ENCODE measurements around the gene BTRC. TPM values are rescaled to one million over a fixed set of nuclear protein-coding genes. Genes with fewer than 3 reads are reported as not detected.

The BTRC gene
- total and polyA plus RNA-seq, 2 donors (not counting 3 experiments of a cell fraction or from before 2014, with no cell fraction given) = 11.6 to 18.5 TPM

- Histone ChIP-seq H3K4me1 (ENCODE audit: control insufficient read depth, extremely low read depth, insufficient read depth, low read length) (no peaks in the 10 kb centered on the region), H3K4me2 (ENCODE audit: insufficient read depth, low read length) (no peak overlapping the region), H3K79me2 (ENCODE audit: control insufficient read depth, insufficient read depth, low read length) (no peaks in the 10 kb centered on the region), H3K9me3 (replicated peaks; ENCODE audit: control insufficient read depth, insufficient read depth, low read length) (no peaks in the 10 kb centered on the region), H3K27ac (ENCODE audit: insufficient read depth, low read depth, low read length) (no peak overlapping the region), H2AFZ (ENCODE audit: low read depth, low read length) (no peak overlapping the region), H3K36me3 (ENCODE audit: control insufficient read depth in 2 of 2, extremely low read depth in 1 of 2, insufficient read depth in 2 of 2, low read length in 2 of 2) (no peaks in the 10 kb centered on the region), H3K9ac (replicated peaks; ENCODE audit: extremely low read depth, insufficient read depth, low read length) (no peak overlapping the region), H3K27me3 (ENCODE audit: control insufficient read depth in 2 of 2, insufficient read depth in 2 of 2, low read length in 2 of 2) (no peaks in the 10 kb centered on the region), H3K4me3 (replicated peaks in 1 of 3; ENCODE audit: insufficient read depth in 1 of 3, low read depth in 1 of 3, low read length in 3 of 3) (no peak overlapping the region), H3K9me1 (replicated peaks; ENCODE audit: control insufficient read depth, extremely low read depth, insufficient read depth, low read length) (no peaks in the 10 kb centered on the region), H4K20me1 (replicated peaks; ENCODE audit: control insufficient read depth, extremely low read depth, insufficient read depth, low read length) (peaks cover 3% of the 10 kb centered on the region)
- POLR2A ChIA-PET = no interaction called here
- DNase-seq (ENCODE audit: low read depth, low spot score) = no peak
- dilution Hi-C loops (cut with MboI; ENCODE audit: extremely low pct_ligation_motif_present, low sequenced_read_pairs) (no loop called here), intact Hi-C loops (cut with micrococcal nuclease) (no loop called here)
- BruUV-seq (replicated peaks) = no TSS peak
- CTCF ChIA-PET = interaction anchor here (0.6 to 1.9 kb wide), 5 partner anchors 12 to 243 kb away, joined by 3 to 11 read pairs (median 4); no protein-coding TSS in a partner anchor
- no peak for TF ChIP-seq JUN (IDR thresholded peaks at IDR 0.05; ENCODE audit: borderline replicate concordance, insufficient read depth, insufficient read length, low read depth)
- TF ChIP-seq POLR2A (IDR thresholded peaks at IDR 0.05; ENCODE audit: low read depth, low read length) = no peak
- no peak for TF ChIP-seq EZH2 (IDR thresholded peaks at IDR 0.05; ENCODE audit: borderline replicate concordance, low read depth, low read length, severe bottlenecking)
- TF ChIP-seq GATA2 (IDR thresholded peaks at IDR 0.05; ENCODE audit: insufficient read depth, insufficient read length, low read depth, low read length) = no peak
- no peak for TF ChIP-seq MAX (IDR thresholded peaks at IDR 0.05; ENCODE audit: insufficient read depth, insufficient read length)
- no peak for TF ChIP-seq CTCF (IDR thresholded peaks at IDR 0.05; ENCODE audit: extremely low read depth in 1 of 2, insufficient read depth in 1 of 2, low read depth in 1 of 2, low read length in 2 of 2)
- TF ChIP-seq FOS (IDR thresholded peaks at IDR 0.05; ENCODE audit: borderline replicate concordance, insufficient read depth, low read length) = no peak
- no peak for TF ChIP-seq POLR2AphosphoS5 (IDR thresholded peaks at IDR 0.05; ENCODE audit: insufficient read depth, low read depth, low read length)
- TF ChIP-seq MYC (IDR thresholded peaks at IDR 0.05; ENCODE audit: low read depth, low read length) = no peak
- no peak for FAIRE-seq
Measured at GRCh38 chr10:101506829-101507661, 153.1 kb downstream of the BTRC start.
